Tibial artery (tissue), 4 donors: ENCODE measurements around the gene ACHE.

Experiments
- DNase-seq, 2 donors: peaks; one replicate each; pipeline ENCODE4 v3.0.0-alpha.2; 2019
- H3K27ac ChIP-seq, 2 donors: fragments of 200-600 bp; sonication (generic) in 1 of 2; 1 replicate in 1 of 2; 2 replicates in 1 of 2; pipeline ENCODE4 v1.5.1; 2018 to 2019; ENCODE audit warnings: mild to moderate bottlenecking in 1 of 2
- H3K27me3 ChIP-seq, 2 donors: fragments of 200-600 bp; sonication (generic) in 1 of 2; one replicate each; pipeline versions ENCODE4 v1.5.1 to v1.6.0; 2016 to 2019
- H3K36me3 ChIP-seq, 3 donors: fragments of 200-600 bp; sonication (generic) in 2 of 3; one replicate each; pipeline ENCODE4 v1.5.1; 2016 to 2019; ENCODE audit warnings: mild to moderate bottlenecking in 2 of 3
- H3K4me1 ChIP-seq, 4 donors: fragments of 200-600 bp; sonication (generic) in 2 of 4; 1 replicate in 3 of 4; 2 replicates in 1 of 4; pipeline ENCODE4 v1.5.1; 2016 to 2019
- H3K4me3 ChIP-seq, 2 donors: fragments of 200-600 bp; sonication (generic) in 1 of 2; 1 replicate in 1 of 2; 2 replicates in 1 of 2; pipeline ENCODE4 v1.5.1; 2018 to 2019; ENCODE audit warnings: mild to moderate bottlenecking in 2 of 2
- H3K9me3 ChIP-seq, 3 donors: fragments of 200-600 bp; sonication (generic) in 1 of 3; one replicate each; pipeline ENCODE4 v1.5.1; 2016 to 2019
- intact Hi-C: fragments of 100-400 bp; cut with DNase I; formaldehyde crosslinking; loops from one replicate; pipeline ENCODE4 v1.15.0; 2023; ENCODE audit warnings: low total_unique reads
- TF ChIP-seq, protein P1 (sequence below), 2 experiments: fragments of 200-600 bp in 1 of 2; fragments of 450-650 bp in 1 of 2; IDR thresholded peaks; one replicate each; pipeline ENCODE4 v1.5.1; 2017 to 2019; ENCODE audit warnings: antibody characterized with exemption in 2 of 2, mild to moderate bottlenecking in 1 of 2, moderate library complexity in 1 of 2

The ACHE gene

DNA sequence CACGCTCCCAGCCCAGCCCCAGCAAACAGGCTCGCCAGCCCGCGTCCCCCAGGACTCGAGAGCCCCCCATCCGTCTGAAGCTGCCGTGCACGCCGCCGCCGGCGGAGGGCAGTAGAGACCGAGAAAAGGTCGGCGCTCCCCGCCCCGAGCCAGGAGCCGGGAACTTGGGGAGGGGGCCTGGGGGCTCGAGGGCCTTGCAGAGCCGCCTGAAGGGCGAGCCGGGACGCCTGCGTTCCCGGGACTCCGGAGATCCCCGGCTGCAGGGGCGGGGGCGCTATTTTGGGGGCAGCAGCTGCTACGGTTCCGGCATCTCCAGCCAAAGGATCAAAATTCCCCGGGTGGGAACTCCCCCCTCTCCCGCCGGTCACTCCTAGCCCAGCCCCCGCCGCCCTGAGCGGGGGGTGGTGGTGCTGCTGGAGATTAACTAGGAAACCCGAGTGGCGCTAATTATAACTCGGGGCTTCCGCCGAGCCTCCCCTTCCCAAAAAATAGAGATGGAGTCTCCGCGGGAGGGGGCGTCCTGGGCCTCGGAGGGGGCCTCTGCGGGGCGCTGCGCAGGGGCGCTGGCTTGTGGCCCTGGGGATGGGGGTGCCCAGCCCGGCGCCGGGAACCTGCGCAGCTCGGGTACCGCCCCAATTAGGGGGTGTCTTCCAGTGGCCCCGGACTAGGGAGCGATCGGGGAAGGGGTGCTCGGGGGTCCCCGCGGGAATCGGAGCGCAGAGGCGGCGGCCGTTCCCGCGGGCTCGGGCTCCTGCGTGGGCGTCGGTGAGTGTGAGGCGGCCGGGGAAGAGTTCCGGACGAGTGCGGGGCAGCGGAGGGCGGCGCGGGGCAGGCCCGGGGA lies 608 bp downstream of the ACHE start:
- intact Hi-C loops = loop anchor here (10.0 kb wide), 1 partner anchor 270 kb away; the partner anchor contains the start of gene VGF
- H3K27me3 ChIP-seq = peaks cover 0 to 71% of the 10 kb centered on the region in 2 donors
- H3K4me1 ChIP-seq = peaks cover 0 to 46% (median 41%) of the 10 kb centered on the region in 4 donors
- H3K36me3 ChIP-seq = no peaks in the 10 kb centered on the region
- TF ChIP-seq, protein P1, sequence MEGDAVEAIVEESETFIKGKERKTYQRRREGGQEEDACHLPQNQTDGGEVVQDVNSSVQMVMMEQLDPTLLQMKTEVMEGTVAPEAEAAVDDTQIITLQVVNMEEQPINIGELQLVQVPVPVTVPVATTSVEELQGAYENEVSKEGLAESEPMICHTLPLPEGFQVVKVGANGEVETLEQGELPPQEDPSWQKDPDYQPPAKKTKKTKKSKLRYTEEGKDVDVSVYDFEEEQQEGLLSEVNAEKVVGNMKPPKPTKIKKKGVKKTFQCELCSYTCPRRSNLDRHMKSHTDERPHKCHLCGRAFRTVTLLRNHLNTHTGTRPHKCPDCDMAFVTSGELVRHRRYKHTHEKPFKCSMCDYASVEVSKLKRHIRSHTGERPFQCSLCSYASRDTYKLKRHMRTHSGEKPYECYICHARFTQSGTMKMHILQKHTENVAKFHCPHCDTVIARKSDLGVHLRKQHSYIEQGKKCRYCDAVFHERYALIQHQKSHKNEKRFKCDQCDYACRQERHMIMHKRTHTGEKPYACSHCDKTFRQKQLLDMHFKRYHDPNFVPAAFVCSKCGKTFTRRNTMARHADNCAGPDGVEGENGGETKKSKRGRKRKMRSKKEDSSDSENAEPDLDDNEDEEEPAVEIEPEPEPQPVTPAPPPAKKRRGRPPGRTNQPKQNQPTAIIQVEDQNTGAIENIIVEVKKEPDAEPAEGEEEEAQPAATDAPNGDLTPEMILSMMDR (IDR thresholded peaks at IDR 0.05) = peak; percentile 64 to 73
- no peaks in the 10 kb centered on the region for H3K9me3 ChIP-seq
- H3K27ac ChIP-seq = no peak overlapping the region
- no peak for DNase-seq
- H3K4me3 ChIP-seq = peak overlapping the region; percentile 24 to 46

DNA sequence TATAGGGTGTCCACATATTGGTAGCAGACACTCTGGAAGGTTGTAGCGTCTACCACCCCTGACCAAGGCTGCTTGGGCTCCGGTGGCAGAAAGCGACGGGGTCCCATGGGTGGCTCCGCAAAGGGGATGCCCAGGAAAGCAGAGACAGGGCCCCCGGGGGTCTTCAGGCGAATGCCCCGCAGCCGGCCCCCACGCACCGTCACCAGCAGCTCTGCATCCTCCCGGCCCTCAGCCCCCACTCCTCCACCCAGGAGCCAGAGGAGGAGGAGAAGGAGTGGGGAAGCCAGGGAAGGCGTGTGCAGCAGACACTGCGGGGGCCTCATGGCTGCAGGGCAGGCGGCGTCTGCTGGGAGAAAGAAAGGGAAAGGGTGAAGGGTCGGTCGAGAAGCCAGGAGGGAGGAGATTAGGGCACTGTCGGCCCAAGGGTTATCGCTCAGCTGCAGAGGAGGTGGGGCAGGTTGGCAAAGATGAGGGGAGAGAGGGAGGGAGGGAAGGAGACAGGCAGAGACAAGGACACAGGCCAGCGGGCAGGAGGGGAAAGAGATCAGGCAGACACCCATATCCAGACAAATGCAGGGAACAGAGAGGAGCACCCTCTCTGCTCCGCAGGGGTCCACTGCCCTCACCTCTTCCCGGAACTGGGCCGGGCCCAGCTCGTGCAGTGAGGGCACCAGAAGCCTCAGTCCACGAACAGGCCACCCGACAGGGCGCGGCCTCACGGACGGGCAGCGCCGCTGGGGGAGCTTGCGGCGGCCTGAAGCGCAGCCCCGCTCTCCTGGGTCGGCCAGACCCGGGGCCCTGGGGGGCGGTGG lies 1.6 kb downstream of the ACHE start:
- H3K4me1 ChIP-seq = peaks cover 2 to 49% (median 43%) of the 10 kb centered on the region in 4 donors
- no peak for DNase-seq
- no peak overlapping the region for H3K27ac ChIP-seq
- H3K9me3 ChIP-seq = no peaks in the 10 kb centered on the region
- peaks cover 0 to 61% of the 10 kb centered on the region in 2 donors for H3K27me3 ChIP-seq
- no peaks in the 10 kb centered on the region for H3K36me3 ChIP-seq
- H3K4me3 ChIP-seq = no peak overlapping the region
- intact Hi-C loops = loop anchor here (10.0 kb wide), 1 partner anchor 271 kb away; the partner anchor contains the start of gene VGF
- TF ChIP-seq, protein P1 (IDR thresholded peaks at IDR 0.05) = no peak

- peaks cover 0 to 54% of the 10 kb centered on the region in 2 donors for H3K27me3 ChIP-seq
- H3K4me3 ChIP-seq = no peak overlapping the region
- no peak for DNase-seq
- H3K27ac ChIP-seq = no peak overlapping the region
- peaks cover 0 to 6% (median 4%) of the 10 kb centered on the region in 3 donors for H3K36me3 ChIP-seq
- H3K9me3 ChIP-seq = no peaks in the 10 kb centered on the region
- intact Hi-C loops = loop anchor here (10.0 kb wide), 1 partner anchor 271 kb away; the partner anchor contains the start of gene VGF
- TF ChIP-seq, protein P1 (IDR thresholded peaks at IDR 0.05) = no peak
- H3K4me1 ChIP-seq = peaks cover 5 to 56% (median 50%) of the 10 kb centered on the region in 4 donors
Measured at GRCh38 chr7:100893318-100893895, 2.3 kb downstream of the ACHE start.

GRCh38 chr7:100892364-100893317 lies 3.0 kb downstream of the ACHE start:
- intact Hi-C loops = loop anchor here (10.0 kb wide), 1 partner anchor 272 kb away; the partner anchor contains the start of gene VGF
- H3K27me3 ChIP-seq = peaks cover 0 to 46% of the 10 kb centered on the region in 2 donors
- H3K27ac ChIP-seq = no peak overlapping the region

More at GRCh38 chr7:100892364-100893317, 3.0 kb downstream of the ACHE start:
- H3K4me3 ChIP-seq = no peak overlapping the region
- peaks cover 7 to 13% (median 11%) of the 10 kb centered on the region in 3 donors for H3K36me3 ChIP-seq
- H3K9me3 ChIP-seq = no peaks in the 10 kb centered on the region
- TF ChIP-seq, protein P1 (IDR thresholded peaks at IDR 0.05) = no peak
- no peak for DNase-seq
- H3K4me1 ChIP-seq = peaks cover 5 to 63% (median 55%) of the 10 kb centered on the region in 4 donors
